ENCODE data around the gene SMC4. TPM values are rescaled to one million over a fixed set of nuclear protein-coding genes. Genes with fewer than 3 reads are reported as not detected.
A peak's percentile ranks its signal among the peaks of the same experiment; 100 is the strongest.

The SMC4 gene
- total and polyA plus RNA-seq, 10 of the 15 experiments (the other 5 are each of a cell fraction or from before 2014, with no cell fraction given): 75.6 to 288 (median 136) TPM

DNA sequence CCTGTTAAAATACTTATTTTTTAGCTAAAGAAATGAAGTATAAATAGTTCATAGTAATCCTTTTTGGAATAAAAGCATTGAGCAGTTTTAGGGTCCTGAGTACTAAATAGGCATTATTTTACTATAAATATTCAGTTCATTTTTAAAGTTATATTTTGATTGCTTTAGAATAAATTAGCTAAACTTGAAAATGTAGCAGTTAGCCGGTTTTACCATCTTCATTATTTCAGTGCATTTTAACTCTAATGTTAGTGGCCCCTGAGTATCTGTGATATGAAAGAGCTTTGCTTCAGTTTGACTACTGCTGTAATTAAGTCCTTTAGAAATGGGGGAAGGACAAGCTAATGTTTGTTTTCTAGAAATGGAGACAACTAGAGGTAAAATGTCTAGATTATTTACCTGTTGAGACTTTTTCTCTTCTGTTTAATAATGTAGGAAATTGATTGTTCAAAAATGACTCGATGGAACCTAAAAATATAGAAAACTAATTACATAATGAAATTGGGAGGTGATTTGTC, 3.6 kb downstream of the SMC4 start (continued):
- TF ChIP-seq, protein P1, sequence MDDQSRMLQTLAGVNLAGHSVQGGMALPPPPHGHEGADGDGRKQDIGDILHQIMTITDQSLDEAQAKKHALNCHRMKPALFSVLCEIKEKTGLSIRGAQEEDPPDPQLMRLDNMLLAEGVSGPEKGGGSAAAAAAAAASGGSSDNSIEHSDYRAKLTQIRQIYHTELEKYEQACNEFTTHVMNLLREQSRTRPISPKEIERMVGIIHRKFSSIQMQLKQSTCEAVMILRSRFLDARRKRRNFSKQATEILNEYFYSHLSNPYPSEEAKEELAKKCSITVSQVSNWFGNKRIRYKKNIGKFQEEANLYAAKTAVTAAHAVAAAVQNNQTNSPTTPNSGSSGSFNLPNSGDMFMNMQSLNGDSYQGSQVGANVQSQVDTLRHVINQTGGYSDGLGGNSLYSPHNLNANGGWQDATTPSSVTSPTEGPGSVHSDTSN (IDR thresholded peaks at IDR 0.05; ENCODE audit: insufficient replicate concordance, low read depth, low read length): no peak
- no peak for TF ChIP-seq E2F8 (IDR thresholded peaks at IDR 0.05; ENCODE audit: low read depth, partially characterized antibody)

DNA sequence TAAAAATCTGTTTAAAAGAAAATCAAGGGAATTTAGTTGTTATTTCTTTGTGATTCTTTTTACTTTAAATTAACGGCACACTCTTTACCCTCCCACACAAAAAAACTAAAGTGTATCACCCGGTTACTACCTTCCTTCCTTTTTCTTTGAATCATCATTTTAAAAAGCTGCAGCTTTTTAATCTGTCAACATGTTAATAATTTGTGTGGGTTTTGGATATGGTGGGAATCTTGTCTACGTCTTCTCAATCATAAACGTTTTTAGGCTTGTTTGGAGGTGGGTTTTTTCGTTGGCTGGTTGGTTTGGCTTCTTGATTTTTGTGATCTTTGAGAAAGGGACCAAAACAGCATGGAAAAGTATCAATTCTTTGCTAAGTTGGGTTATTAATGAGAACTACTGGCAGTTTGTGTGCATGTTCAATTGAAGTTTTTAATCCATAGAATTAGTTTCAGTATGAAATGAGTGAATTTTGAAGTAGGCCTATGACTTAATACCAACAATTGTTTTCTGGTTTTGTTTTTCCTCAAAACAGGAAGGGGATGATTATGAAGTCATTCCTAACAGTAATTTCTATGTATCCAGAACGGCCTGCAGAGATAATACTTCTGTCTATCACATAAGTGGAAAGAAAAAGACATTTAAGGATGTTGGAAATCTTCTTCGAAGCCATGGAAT, 4.5 kb downstream of the SMC4 start:
- H3K4me1 ChIP-seq (ENCODE audit: control insufficient read depth, insufficient read depth, low read length): no peaks in the 10 kb centered on the region
- H3K9ac ChIP-seq (ENCODE audit: control insufficient read depth, insufficient read depth, low read length): peak overlapping the region; percentile 98
- no peak for FAIRE-seq
- no peak for ATAC-seq
- RAD21 ChIA-PET (ENCODE audit: unreplicated experiment): interaction anchor here (2.7 kb wide), 1 partner anchor 9 kb away, joined by 14 read pairs; no protein-coding TSS in a partner anchor
- H2AFZ ChIP-seq (ENCODE audit: control insufficient read depth, low read depth, low read length): no peak overlapping the region; the same call in 1 of the 2 replicates
- H3K36me3 ChIP-seq (ENCODE audit: control insufficient read depth in 2 of 2, insufficient read depth in 2 of 2, low read length in 1 of 2): peaks cover 0 to 7% of the 10 kb centered on the region in 2 experiments; a peak in 1 of 4 replicates
- H3K9me3 ChIP-seq (replicated peaks; ENCODE audit: control insufficient read depth, insufficient read depth, low read length): no peaks in the 10 kb centered on the region
- no TSS peak for BruUV-seq (replicated peaks)
- WGBS (ENCODE audit: insufficient coverage, insufficient replicate concordance, low lambda C conversion rate, missing lambda C conversion rate): 26% methylated on average over 7 of the region's 7 CpGs
- CTCF ChIA-PET: interaction anchor here (3.5 kb wide), 1 partner anchor 10 kb away, joined by 29 read pairs; no protein-coding TSS in a partner anchor
- POLR2A ChIA-PET: interaction anchor here (0.9 to 1.3 kb wide), 2 partner anchors 11 to 46 kb away, joined by 3 to 12 read pairs; partner anchors contain the start of gene TRIM59
- H3K27me3 ChIP-seq (replicated peaks in 1 of 2; ENCODE audit: control insufficient read depth in 2 of 2, insufficient read depth in 2 of 2, low read length in 1 of 2): no peaks in the 10 kb centered on the region
- no peaks in the 10 kb centered on the region for H4K20me1 ChIP-seq (ENCODE audit: control insufficient read depth, insufficient read depth)
- in situ Hi-C loops (cut with MboI) (no loop called here), intact Hi-C loops (cut with micrococcal nuclease; ENCODE audit: unreplicated experiment) (loop anchor here (1.0 to 5.0 kb wide), 2 partner anchors 45 to 392 kb away; partner anchors contain the start of gene TRIM59)
- H3K27ac ChIP-seq (ENCODE audit: control insufficient read depth, insufficient read depth): peak overlapping the region; percentile 90
- SMC1A ChIA-PET (ENCODE audit: uncharacterized antibody, unreplicated experiment): interaction anchor here (1.0 to 5.0 kb wide), 3 partner anchors 9 to 519 kb away, joined by 4 to 33 read pairs (median 7); no protein-coding TSS in a partner anchor
- peak overlapping the region; percentile 83 for H3K4me2 ChIP-seq (ENCODE audit: control insufficient read depth, insufficient read depth)
- TF ChIP-seq, protein P2, sequence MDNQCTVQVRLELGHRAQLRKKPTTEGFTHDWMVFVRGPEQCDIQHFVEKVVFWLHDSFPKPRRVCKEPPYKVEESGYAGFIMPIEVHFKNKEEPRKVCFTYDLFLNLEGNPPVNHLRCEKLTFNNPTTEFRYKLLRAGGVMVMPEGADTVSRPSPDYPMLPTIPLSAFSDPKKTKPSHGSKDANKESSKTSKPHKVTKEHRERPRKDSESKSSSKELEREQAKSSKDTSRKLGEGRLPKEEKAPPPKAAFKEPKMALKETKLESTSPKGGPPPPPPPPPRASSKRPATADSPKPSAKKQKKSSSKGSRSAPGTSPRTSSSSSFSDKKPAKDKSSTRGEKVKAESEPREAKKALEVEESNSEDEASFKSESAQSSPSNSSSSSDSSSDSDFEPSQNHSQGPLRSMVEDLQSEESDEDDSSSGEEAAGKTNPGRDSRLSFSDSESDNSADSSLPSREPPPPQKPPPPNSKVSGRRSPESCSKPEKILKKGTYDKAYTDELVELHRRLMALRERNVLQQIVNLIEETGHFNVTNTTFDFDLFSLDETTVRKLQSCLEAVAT (IDR thresholded peaks at IDR 0.05): peak; percentile 30; the same call in 1 of the 2 replicates
- TF ChIP-seq BRCA1 (IDR thresholded peaks at IDR 0.05; ENCODE audit: low read depth, low read length): no peak
- no peak for DNase-seq (ENCODE audit: low read depth, low spot score)
- peak overlapping the region; percentile 67 for H3K4me3 ChIP-seq
- peaks cover 95% of the 10 kb centered on the region for H3K79me2 ChIP-seq (ENCODE audit: control insufficient read depth, insufficient read depth, low read length)

Measured in GM12878 (cell line).